GM06990 (cell line): ENCODE measurements around the gene SEC61A2.

Source experiments
- DNase-seq: peaks from one replicate; pipeline ENCODE4 v3.0.0-alpha.2; 2011; ENCODE audit not compliant: insufficient read length; ENCODE audit errors: extremely low read depth
- H3K27me3 ChIP-seq: replicated peaks from 2 replicates; pipeline ENCODE4 v1.6.0; 2011; ENCODE audit warnings: low read length; ENCODE audit not compliant: control insufficient read depth, insufficient read depth
- H3K36me3 ChIP-seq: 2 replicates; pipeline ENCODE4 v1.5.1; 2011; ENCODE audit warnings: low read length; ENCODE audit not compliant: control insufficient read depth, insufficient read depth
- H3K4me3 ChIP-seq: replicated peaks from 2 replicates; pipeline ENCODE4 v1.5.1; 2011; ENCODE audit warnings: low read depth, mild to moderate bottlenecking, control low read depth, low read length
- TF ChIP-seq, protein P1 (sequence below): IDR thresholded peaks from 2 replicates; pipeline ENCODE4 v1.5.1; 2011; ENCODE audit warnings: low read length, control low read depth, mild to moderate bottlenecking, inconsistent platforms; ENCODE audit not compliant: insufficient read depth, poor library complexity, severe bottlenecking

The SEC61A2 gene

DNA sequence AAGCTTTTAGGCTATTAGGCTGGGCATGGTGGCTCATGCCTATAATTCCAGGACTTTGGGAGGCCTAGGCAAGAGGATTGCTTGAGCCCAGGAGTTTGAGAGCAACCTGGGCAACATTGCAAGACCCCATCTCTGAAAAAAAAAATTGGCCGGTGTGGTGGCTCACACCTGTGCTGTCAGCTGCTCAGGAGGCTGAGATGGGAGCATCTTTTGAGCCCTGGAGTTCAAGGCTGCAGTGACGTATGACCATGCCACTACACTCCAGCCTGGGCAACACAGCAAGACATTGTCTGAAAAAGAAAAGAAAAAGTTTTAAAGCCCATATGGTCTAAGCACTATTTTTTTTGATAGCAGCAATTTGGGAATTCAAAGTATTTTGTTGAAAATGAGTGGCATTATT lies 15.8 kb upstream of the SEC61A2 start:
- Histone ChIP-seq H3K4me3 (no peak overlapping the region), H3K36me3 (peaks cover 7% of the 10 kb centered on the region), H3K27me3 (no peaks in the 10 kb centered on the region)
- no peak for DNase-seq
- TF ChIP-seq, protein P1, sequence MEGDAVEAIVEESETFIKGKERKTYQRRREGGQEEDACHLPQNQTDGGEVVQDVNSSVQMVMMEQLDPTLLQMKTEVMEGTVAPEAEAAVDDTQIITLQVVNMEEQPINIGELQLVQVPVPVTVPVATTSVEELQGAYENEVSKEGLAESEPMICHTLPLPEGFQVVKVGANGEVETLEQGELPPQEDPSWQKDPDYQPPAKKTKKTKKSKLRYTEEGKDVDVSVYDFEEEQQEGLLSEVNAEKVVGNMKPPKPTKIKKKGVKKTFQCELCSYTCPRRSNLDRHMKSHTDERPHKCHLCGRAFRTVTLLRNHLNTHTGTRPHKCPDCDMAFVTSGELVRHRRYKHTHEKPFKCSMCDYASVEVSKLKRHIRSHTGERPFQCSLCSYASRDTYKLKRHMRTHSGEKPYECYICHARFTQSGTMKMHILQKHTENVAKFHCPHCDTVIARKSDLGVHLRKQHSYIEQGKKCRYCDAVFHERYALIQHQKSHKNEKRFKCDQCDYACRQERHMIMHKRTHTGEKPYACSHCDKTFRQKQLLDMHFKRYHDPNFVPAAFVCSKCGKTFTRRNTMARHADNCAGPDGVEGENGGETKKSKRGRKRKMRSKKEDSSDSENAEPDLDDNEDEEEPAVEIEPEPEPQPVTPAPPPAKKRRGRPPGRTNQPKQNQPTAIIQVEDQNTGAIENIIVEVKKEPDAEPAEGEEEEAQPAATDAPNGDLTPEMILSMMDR: no peak

DNA sequence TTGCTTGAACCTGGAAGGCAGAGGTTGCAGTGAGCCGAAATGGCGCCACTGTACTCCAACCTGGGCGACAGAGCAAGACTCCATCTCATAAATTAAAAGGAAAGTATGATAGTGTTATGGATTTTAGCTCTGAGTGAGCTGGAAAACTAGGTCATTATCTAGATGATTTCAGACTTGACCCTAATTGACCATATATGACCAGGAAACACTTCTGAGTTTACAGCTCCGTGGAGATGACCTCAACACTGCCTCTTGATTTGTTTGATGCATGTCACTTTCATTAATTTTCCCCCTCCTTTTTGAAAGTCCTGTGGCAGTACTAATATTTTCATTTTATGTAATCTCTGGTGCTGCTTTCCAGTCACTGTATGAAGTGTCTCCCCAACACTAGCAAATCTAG lies 7.8 kb upstream of the SEC61A2 start:
- peak; percentile 44 for DNase-seq
- Histone ChIP-seq H3K4me3 (no peak overlapping the region), H3K27me3 (no peaks in the 10 kb centered on the region), H3K36me3 (peaks cover 6% of the 10 kb centered on the region)
- TF ChIP-seq, protein P1: no peak

DNA sequence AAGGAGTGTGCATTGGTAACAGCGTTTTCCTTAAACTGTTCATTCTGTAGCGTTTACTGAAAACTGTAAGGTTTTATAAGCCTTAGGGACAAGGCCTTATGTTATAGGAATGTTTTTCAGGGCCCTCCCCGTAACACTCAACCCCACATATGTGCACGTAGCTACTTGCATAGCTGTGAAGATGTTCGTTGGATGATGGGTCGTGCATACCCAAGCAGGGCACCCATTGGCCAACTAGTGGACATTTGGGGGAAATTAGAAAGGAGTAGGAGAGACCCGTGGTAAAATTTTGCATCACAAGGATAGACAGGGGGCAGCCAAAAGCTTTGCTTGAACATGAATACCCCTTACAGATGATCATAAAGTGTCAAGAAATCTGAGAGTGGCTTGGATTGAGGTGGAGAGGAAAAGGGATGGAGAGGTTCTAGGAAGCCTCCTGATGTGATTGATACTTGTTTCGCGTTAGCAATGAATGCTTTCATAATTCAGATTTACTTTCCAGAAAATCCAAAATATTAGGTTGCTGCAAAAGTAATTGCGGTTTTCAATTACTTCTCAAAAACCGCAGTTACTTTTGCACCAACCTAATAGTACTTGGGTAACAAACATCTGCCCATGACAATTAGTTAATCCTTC lies 878 bp downstream of the SEC61A2 start:
- Histone ChIP-seq H3K4me3 (peak overlapping the region; percentile 85), H3K27me3 (no peaks in the 10 kb centered on the region), H3K36me3 (peaks cover 2% of the 10 kb centered on the region)
- DNase-seq: peak; percentile 31
- TF ChIP-seq, protein P1: peak; percentile 64

DNA sequence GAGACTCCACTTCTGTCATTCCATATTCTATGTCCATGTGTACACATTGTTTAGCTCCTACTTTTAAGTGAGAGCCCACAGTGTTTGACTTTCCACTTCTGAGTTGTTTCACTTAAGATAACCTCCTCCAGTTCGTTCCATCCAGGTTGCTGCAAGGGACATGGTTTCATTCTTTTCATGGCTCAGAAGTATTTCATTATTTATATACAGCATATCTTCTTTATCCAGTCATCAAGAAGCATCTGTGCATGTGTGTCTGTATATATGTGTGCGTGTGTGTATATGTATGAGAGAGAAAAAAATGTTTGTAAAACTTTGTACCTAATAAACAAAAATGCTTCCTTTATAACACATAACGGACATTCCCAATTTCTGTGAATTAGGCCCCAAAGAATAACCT lies 6.2 kb downstream of the SEC61A2 start:
- DNase-seq: no peak
- Histone ChIP-seq H3K4me3 (no peak overlapping the region), H3K36me3 (peaks cover 4% of the 10 kb centered on the region), H3K27me3 (no peaks in the 10 kb centered on the region)
- TF ChIP-seq, protein P1: no peak

DNA sequence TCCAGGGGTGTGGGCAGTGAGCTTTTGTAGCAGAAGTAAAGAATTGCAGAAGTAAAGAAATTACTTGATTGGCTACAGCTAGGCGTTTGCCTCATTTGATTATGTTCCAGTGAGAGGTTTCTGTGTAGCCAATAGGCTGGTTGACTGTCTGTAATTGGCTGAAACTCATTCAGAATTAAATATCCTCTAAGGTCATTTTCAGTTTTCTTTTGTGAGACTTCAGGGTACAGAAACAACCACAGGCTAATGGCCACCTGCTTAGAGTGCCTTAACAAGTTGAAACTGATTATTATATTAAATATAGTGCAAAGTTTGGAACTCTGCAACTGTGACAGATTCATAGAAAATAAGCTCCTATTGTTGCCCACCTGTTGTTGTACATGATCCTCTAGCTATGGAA lies 10.6 kb downstream of the SEC61A2 start:
- no peak for DNase-seq
- Histone ChIP-seq H3K4me3 (no peak overlapping the region), H3K27me3 (no peaks in the 10 kb centered on the region), H3K36me3 (peaks cover 4% of the 10 kb centered on the region)
- TF ChIP-seq, protein P1: no peak

DNA sequence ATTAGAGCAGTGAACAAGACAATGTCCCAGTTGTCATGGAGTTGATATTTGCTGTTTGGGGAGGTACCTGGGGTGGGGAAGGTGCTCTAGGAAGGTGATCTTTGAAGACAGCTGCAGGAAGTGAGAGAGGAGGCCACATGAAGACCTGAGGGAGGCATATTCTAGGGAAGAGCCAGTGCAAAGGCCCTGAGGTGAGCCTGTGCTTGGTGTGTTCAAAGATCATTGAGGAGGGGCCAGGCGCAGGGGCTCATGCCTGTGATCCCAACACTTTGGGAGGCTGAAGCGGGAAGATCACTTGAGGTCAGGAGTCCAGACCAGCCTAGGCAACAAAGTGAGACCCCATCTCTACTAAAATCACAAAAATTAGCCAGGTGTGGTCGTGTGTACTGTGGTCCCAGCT lies 15.1 kb downstream of the SEC61A2 start:
- Histone ChIP-seq H3K36me3 (peaks cover 3% of the 10 kb centered on the region), H3K4me3 (no peak overlapping the region), H3K27me3 (no peaks in the 10 kb centered on the region)
- TF ChIP-seq, protein P1: no peak
- DNase-seq: no peak
